Activated naive CD8-positive, alpha-beta T cell (primary cell): ENCODE results near the gene TALDO1.

Experiments
- H3K27ac Mint-ChIP-seq: one replicate; pipeline ENCODE4 v1.8.0; 2021; ENCODE audit warnings: mixed read lengths
- H3K27me3 Mint-ChIP-seq: one replicate; pipeline ENCODE4 v1.8.0; 2021; ENCODE audit warnings: mixed read lengths
- H3K36me3 Mint-ChIP-seq: one replicate; pipeline ENCODE4 v1.8.0; 2021; ENCODE audit warnings: mixed read lengths
- H3K4me1 Mint-ChIP-seq: one replicate; pipeline ENCODE4 v1.8.0; 2021; ENCODE audit warnings: low read depth, mixed read lengths
- H3K4me3 Mint-ChIP-seq: one replicate; pipeline ENCODE4 v1.8.0; 2021; ENCODE audit warnings: mild to moderate bottlenecking, mixed read lengths
- H3K9me3 Mint-ChIP-seq: one replicate; pipeline ENCODE4 v1.8.0; 2021; ENCODE audit warnings: low read depth, mixed read lengths

The TALDO1 gene

DNA sequence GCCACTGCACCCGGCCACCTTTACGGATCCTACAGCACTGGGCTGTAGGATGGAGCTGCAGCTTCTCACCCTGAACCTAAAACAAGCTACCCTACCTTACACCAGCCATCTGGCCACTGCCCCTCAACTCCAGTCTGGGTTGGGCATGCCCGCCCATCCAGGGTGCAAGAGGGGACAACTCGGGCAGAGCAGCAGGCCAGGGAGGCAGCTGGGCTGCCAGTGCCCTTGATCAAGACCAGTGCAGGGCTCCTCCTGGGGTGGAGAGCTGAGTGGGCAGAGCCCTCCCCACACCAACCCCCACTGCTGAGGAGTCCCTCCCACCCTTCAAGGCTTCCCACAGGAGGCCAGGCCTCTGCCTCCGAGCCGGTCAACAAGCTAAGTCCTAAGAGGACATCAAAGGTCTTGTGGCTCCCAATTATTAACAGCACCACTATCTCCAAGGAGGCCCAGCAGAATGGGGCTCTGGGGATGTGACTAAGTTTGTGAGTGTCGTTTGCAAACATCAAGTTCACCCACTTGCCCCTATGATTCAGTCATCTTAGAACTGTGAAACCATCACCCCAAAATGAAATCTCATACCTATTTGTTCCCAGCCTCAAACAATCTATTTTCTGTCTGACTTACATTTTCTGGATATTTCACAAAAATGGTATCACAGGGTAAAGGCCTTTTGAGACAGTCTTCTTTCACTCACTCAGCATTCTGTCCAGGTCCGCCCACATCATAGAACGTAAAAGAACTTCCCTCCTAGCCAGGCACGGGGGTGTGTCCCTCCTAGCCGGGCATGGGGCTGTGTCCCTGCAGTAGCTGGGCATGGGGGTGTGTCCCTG lies 19.1 kb downstream of the TALDO1 start:
- Mint-ChIP-seq H3K27ac (no peak overlapping the region), H3K27me3 (no peaks in the 10 kb centered on the region), H3K4me1 (peaks cover 5% of the 10 kb centered on the region), H3K36me3 (no peaks in the 10 kb centered on the region), H3K4me3 (no peak overlapping the region), H3K9me3 (no peaks in the 10 kb centered on the region)

DNA sequence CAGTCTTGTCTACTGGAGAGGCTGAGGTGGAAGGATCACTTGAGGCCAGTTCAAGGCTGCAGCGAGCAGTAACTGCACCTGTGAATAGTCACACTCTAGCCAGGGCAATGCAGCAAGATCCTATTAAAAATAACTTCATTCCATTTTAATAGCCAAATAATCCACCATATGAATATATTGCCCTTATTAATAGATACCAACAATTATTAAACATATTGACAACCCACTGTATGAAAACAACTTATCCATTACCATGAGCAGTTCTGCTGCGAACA lies 19.6 kb downstream of the TALDO1 start:
- Mint-ChIP-seq H3K27ac (no peak overlapping the region), H3K4me1 (peaks cover 5% of the 10 kb centered on the region), H3K9me3 (no peaks in the 10 kb centered on the region), H3K36me3 (no peaks in the 10 kb centered on the region), H3K27me3 (no peaks in the 10 kb centered on the region), H3K4me3 (no peak overlapping the region)

- no peak overlapping the region for H3K4me3 Mint-ChIP-seq
- H3K4me1 Mint-ChIP-seq: peaks cover 3% of the 10 kb centered on the region
- H3K27ac Mint-ChIP-seq: no peak overlapping the region
- H3K36me3 Mint-ChIP-seq: no peaks in the 10 kb centered on the region
- no peaks in the 10 kb centered on the region for H3K27me3 Mint-ChIP-seq
- H3K9me3 Mint-ChIP-seq: no peaks in the 10 kb centered on the region
These were observed 20.0 kb downstream of the TALDO1 start for GRCh38 chr11:767238-767637.

DNA sequence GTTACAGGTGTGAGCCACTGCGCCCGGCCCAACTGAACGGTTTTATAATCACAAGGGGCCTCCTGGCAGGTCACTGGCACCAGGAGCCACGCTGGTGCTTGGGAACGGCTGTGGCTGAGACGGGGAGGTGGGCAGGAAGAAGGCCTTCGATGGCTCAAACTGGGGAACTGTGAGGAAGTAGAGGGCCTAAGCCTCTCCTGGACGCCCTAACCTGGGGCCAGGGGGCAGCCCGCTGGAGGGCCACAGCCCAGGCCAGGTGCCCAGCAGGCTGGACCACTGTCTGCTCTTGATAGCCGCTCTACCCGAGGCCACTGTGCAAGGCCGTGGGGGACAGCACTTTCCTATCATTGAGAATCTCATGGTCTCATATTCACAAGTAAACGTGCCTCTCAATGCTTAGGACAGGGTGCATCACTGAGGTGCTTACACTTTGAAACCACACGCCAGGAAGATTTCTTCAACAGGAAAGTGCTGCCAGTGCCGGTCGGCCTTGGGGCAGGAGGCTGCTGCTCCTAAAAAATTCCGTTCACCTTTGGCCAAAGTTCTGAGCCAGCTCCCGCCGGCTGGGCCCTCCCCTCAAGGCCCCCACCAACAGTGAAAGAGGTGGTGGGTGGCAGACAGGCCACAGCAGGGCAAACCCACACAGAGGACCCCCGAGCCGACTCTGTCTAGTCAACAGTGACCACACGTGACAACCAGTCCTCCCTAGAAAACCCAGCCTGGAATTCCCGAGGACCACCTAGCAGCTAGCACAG lies 22.8 kb downstream of the TALDO1 start:
- no peaks in the 10 kb centered on the region for H3K27me3 Mint-ChIP-seq
- no peaks in the 10 kb centered on the region for H3K9me3 Mint-ChIP-seq
- no peaks in the 10 kb centered on the region for H3K36me3 Mint-ChIP-seq
- no peak overlapping the region for H3K4me3 Mint-ChIP-seq
- H3K4me1 Mint-ChIP-seq: peaks cover 7% of the 10 kb centered on the region
- H3K27ac Mint-ChIP-seq: no peak overlapping the region

DNA sequence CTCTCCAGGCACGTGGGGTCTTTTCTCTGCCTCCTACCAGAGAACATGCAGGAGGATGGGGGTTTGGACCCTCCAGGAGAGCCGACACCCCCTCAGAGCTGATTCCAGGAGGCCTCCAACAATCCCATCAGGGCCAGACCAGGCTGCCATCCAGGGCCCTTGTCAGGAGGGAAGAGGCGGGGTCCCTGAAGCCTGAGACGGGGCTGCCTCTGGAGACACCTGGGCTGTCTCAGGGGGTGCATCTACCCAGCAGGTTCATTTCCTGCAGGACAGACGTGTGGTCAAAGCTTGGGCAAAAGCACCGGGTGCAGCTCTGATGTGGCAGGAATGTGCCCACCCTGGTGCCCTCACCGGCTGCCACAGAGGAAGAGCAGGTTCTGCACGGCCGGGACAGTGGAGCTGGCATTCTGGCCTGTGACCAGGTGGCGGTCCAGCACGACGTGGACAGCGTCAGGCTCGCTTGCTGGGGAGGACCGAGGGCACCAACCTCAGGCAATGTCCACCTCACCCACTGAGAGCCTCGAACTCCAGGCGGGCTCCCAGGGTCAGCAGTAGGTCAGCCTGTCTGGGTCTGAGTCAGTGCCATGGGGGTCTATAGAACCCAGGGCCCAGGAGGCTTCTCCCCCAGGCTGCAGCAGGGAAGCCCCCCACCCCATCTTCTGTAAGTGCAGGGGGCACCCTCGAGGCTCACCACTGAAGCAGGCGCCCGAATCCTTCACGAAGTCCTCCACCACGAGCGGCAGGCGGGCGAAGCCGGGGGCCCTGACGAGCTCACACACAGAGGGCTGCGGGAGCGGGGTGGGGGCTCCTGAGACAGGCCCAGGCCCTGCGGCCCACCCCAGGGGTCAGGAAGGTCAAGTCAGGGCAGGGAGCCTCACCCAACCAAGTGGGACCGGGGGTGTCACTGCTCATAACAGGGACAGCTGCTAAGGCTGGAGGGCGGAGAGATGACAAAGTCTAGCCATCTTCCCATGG lies 23.7 kb downstream of the TALDO1 start:
- H3K4me1 Mint-ChIP-seq: peaks cover 13% of the 10 kb centered on the region
- H3K27me3 Mint-ChIP-seq: no peaks in the 10 kb centered on the region
- no peaks in the 10 kb centered on the region for H3K9me3 Mint-ChIP-seq
- no peak overlapping the region for H3K27ac Mint-ChIP-seq
- H3K4me3 Mint-ChIP-seq: no peak overlapping the region
- no peaks in the 10 kb centered on the region for H3K36me3 Mint-ChIP-seq

DNA sequence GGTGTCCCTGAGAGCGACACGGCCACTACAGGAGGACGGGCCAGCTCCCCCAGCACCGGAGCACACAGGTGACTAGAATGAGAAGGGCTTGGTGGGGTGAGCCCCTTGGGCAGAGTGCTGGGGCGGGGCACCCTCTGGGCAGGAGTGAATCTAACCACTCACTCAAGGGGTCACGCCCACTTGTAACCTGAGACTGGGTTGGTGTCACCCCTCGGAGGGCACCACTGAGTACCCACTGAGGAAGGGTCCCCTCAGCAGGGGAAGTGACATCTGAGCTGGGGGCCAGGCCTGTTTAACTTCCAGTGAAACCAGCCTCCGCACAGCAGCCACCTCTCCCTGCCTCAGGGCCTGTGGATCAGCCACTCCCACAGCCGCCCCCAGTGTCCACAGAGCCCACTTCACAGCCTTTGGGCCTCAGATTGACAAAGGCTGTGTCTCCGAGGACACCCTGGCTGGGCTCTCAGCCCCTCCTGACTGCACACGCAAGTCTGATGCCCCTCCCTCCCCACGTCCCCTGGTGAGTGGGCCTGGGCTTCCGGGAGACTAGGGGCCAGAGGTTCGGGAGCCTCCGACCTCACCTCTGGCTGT lies 24.4 kb downstream of the TALDO1 start:
- H3K4me1 Mint-ChIP-seq: peaks cover 16% of the 10 kb centered on the region

GRCh38 chr11:772429-773390 lies 25.4 kb downstream of the TALDO1 start:
- no peak overlapping the region for H3K4me3 Mint-ChIP-seq
- H3K27ac Mint-ChIP-seq: no peak overlapping the region
- H3K27me3 Mint-ChIP-seq: no peaks in the 10 kb centered on the region
- H3K36me3 Mint-ChIP-seq: no peaks in the 10 kb centered on the region
- H3K9me3 Mint-ChIP-seq: no peaks in the 10 kb centered on the region
- peaks cover 16% of the 10 kb centered on the region for H3K4me1 Mint-ChIP-seq

More for the DNA sequence above, 24.4 kb downstream of the TALDO1 start:
- Mint-ChIP-seq H3K27me3 (no peaks in the 10 kb centered on the region), H3K27ac (no peak overlapping the region), H3K4me3 (no peak overlapping the region), H3K36me3 (no peaks in the 10 kb centered on the region), H3K9me3 (no peaks in the 10 kb centered on the region)

DNA sequence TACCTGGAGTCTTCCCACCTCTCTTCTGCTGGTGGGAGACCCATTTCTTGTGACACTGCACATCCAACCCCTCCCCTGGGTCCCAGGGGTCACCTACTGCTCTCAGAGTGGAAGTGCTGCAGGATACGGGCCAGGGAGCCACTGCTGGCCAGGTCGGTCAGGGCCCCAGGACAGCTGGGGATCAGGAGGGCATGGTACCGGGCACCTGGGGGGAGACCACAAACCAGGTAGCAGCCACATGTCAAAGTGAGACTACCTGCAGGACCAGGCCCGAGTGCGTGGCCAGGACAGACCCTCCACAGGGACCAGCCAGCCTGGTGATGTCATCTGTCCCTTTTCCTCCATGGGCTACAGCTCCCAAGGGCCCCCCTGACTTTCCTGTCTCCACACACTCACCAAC lies 26.2 kb downstream of the TALDO1 start:
- no peaks in the 10 kb centered on the region for H3K27me3 Mint-ChIP-seq
- no peaks in the 10 kb centered on the region for H3K9me3 Mint-ChIP-seq
- H3K4me1 Mint-ChIP-seq: peaks cover 16% of the 10 kb centered on the region
- no peak overlapping the region for H3K4me3 Mint-ChIP-seq
- no peak overlapping the region for H3K27ac Mint-ChIP-seq
- no peaks in the 10 kb centered on the region for H3K36me3 Mint-ChIP-seq

DNA sequence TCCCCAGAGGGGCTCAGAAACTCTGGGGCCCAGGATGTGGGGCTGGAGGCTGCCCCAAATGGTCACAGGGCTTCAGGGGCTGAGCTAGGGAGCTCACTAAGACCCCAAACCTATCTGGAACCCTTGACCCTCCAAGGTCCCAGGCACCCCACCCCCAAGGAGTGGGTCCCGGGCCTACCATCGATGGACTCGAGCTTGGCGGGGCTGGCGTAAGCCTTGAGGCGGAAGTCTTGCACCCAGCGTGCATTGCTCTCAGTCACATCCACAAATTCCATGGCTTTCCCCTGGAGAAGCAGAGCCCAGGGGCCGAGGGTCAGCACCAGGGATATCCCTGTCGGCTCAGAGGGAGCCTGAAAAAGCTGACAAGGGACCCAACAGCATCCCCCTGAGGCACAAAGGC lies 26.6 kb downstream of the TALDO1 start:
- Mint-ChIP-seq H3K4me1 (peaks cover 16% of the 10 kb centered on the region), H3K27me3 (no peaks in the 10 kb centered on the region), H3K36me3 (no peaks in the 10 kb centered on the region), H3K9me3 (no peaks in the 10 kb centered on the region), H3K27ac (no peak overlapping the region), H3K4me3 (no peak overlapping the region)

- Mint-ChIP-seq H3K9me3 (no peaks in the 10 kb centered on the region), H3K4me1 (peaks cover 23% of the 10 kb centered on the region), H3K27me3 (no peaks in the 10 kb centered on the region), H3K4me3 (peak overlapping the region; percentile 77), H3K27ac (no peak overlapping the region), H3K36me3 (no peaks in the 10 kb centered on the region)
These were observed 27.8 kb downstream of the TALDO1 start for GRCh38 chr11:774873-775592.

DNA sequence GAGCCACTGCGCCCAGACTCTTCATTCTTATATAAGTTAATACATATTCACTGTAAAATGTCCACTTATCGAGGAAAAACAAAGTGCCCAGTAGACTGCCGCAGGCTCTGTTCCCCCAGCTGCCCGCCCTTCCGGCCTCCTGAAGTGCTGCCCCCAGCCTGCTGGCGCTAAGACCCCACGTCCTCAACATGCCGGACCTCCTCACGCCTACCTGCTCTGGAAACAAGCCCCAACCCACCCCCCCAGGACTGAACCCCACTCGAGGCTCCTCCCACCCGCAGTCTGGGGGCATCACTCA lies 28.9 kb downstream of the TALDO1 start:
- Mint-ChIP-seq H3K36me3 (no peaks in the 10 kb centered on the region), H3K4me3 (peak overlapping the region; percentile 92), H3K4me1 (peaks cover 26% of the 10 kb centered on the region), H3K9me3 (no peaks in the 10 kb centered on the region), H3K27me3 (no peaks in the 10 kb centered on the region), H3K27ac (peak overlapping the region; percentile 82)

GRCh38 chr11:776561-777287 lies 29.5 kb downstream of the TALDO1 start:
- Mint-ChIP-seq H3K27ac (peak overlapping the region; percentile 82), H3K36me3 (no peaks in the 10 kb centered on the region), H3K27me3 (no peaks in the 10 kb centered on the region), H3K4me1 (peaks cover 26% of the 10 kb centered on the region), H3K4me3 (peak overlapping the region; percentile 92), H3K9me3 (no peaks in the 10 kb centered on the region)
